DOHH2 (cell line): Measurements from ENCODE around the gene MED20.

Experiments used
- EZH2phosphoT487 ChIP-seq: fragments of 200-600 bp; sonication (generic); IDR thresholded peaks from 2 replicates; pipeline ENCODE4 v1.6.1; 2017; ENCODE audit warnings: borderline replicate concordance, mild to moderate bottlenecking, antibody characterized with exemption, low read length, moderate library complexity, mixed read lengths
- TF ChIP-seq, protein P1 (sequence below): fragments of 200-600 bp; sonication (generic); IDR thresholded peaks from one replicate; pipeline ENCODE4 v1.5.1; 2014; ENCODE audit warnings: antibody characterized with exemption, mild to moderate bottlenecking, low read depth, low read length; ENCODE audit not compliant: poor library complexity, severe bottlenecking

DNA sequence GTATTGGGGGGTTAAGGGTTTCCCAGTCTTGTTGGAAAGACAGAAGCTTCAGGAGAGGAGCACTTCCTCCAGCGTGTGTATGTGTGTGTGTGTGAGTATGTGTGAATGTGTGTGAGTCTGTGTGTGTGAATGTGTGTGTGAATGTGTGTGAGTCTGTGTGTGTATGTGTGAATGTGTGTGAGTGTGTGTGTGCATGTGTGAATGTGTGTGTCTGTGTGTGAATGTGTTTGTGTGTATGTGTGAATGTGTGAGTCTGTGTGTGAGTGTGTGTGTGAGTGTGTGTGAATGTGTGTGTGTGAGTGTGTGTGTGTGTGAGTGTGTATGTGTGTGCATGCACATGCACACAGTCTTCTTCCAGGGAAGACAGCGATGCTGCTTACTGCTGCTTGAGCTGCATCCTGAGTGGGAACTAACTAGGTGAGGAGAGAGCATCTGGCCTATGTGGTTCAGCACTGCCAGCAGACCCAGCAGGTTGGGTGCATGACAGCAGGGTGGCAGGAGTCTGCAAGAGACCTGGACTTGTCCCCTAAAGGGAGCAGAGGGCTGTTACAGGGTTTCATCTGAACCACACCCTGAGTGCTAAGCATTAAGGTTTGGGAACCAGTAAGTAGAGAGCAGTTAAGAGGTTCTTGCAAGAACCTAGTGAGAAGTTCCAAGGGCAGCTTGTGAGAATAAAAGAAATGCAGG lies 43.4 kb upstream of the MED20 start:
- TF ChIP-seq, protein P1, sequence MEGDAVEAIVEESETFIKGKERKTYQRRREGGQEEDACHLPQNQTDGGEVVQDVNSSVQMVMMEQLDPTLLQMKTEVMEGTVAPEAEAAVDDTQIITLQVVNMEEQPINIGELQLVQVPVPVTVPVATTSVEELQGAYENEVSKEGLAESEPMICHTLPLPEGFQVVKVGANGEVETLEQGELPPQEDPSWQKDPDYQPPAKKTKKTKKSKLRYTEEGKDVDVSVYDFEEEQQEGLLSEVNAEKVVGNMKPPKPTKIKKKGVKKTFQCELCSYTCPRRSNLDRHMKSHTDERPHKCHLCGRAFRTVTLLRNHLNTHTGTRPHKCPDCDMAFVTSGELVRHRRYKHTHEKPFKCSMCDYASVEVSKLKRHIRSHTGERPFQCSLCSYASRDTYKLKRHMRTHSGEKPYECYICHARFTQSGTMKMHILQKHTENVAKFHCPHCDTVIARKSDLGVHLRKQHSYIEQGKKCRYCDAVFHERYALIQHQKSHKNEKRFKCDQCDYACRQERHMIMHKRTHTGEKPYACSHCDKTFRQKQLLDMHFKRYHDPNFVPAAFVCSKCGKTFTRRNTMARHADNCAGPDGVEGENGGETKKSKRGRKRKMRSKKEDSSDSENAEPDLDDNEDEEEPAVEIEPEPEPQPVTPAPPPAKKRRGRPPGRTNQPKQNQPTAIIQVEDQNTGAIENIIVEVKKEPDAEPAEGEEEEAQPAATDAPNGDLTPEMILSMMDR: no peak
- no peak for TF ChIP-seq EZH2phosphoT487
